H1 (cell line): ENCODE results near the gene TMEM185B. TPM values are rescaled to one million over a fixed set of nuclear protein-coding genes. Genes with fewer than 3 reads are reported as not detected.

Experiments
- CTCF ChIA-PET: fragments of 300-600 bp; sonication (Branson Sonifier 250); formaldehyde crosslinking; loops from one replicate; lab custom pipeline; 2021; ENCODE audit not compliant: partially characterized antibody; lab: Charles Lee
- POLR2A ChIA-PET: fragments of 300-600 bp; sonication (Branson Sonifier 250); formaldehyde crosslinking; loops from one replicate; lab custom pipeline; 2021; ENCODE audit warnings: inconsistent platforms; ENCODE audit not compliant: partially characterized antibody; lab: Charles Lee
- DNase-seq, 2 experiments: peaks; one replicate each; pipeline versions ENCODE4 v3.0.0 to v3.0.0-alpha.2; 2010 to 2022; ENCODE audit warnings: low spot score in 2 of 2, low read depth in 1 of 2, mixed read lengths in 1 of 2
- FAIRE-seq: peaks from 2 replicates; lab custom pipeline; 2011; peaks lifted over from hg19 to GRCh38; lab: Jason Lieb, UNC
- H2AFZ ChIP-seq: 2 replicates; pipeline ENCODE4 v1.8.1; 2012; ENCODE audit warnings: low read length, inconsistent platforms
- H2AK5ac ChIP-seq: 2 replicates; pipeline ENCODE4 v1.6.1; 2013; ENCODE audit warnings: low read depth, low read length
- H2BK120ac ChIP-seq: replicated peaks from 2 replicates; pipeline ENCODE3; 2013; ENCODE audit warnings: low read depth, low read length, inconsistent platforms
- H2BK12ac ChIP-seq: 2 replicates; pipeline ENCODE4 v1.6.1; 2013; ENCODE audit warnings: low read depth, low read length
- H2BK15ac ChIP-seq: 2 replicates; pipeline ENCODE4 v1.6.1; 2013; ENCODE audit warnings: low read length
- H2BK20ac ChIP-seq: 2 replicates; pipeline ENCODE4 v1.6.1; 2013; ENCODE audit warnings: low read length
- H2BK5ac ChIP-seq: 2 replicates; pipeline ENCODE4 v1.6.1; 2013; ENCODE audit warnings: low read depth, low read length
- H3K14ac ChIP-seq: 2 replicates; pipeline ENCODE4 v1.6.1; 2013; ENCODE audit warnings: inconsistent platforms; ENCODE audit not compliant: insufficient read length
- H3K18ac ChIP-seq: 2 replicates; pipeline ENCODE4 v1.6.1; 2013; ENCODE audit warnings: low read length; ENCODE audit errors: extremely low read depth
- H3K23ac ChIP-seq: 2 replicates; pipeline ENCODE4 v1.6.1; 2013; ENCODE audit warnings: inconsistent platforms; ENCODE audit not compliant: insufficient read length
- H3K23me2 ChIP-seq: 2 replicates; pipeline ENCODE4 v1.6.1; 2013; ENCODE audit warnings: low read depth, low read length
- H3K27ac ChIP-seq: 2 replicates; pipeline ENCODE4 v1.6.1; 2011; ENCODE audit warnings: low read depth, low read length, inconsistent platforms
- H3K27me3 ChIP-seq, 4 experiments: replicated peaks in 1 of 4; 1 replicate in 1 of 4; 2 replicates in 3 of 4; pipeline versions ENCODE4 v1.6.1 to v1.8.1; 2011 to 2013; ENCODE audit warnings: low read length in 3 of 4, mild to moderate bottlenecking in 3 of 4, inconsistent platforms in 2 of 4, mixed read lengths in 2 of 4, moderate library complexity in 1 of 4; ENCODE audit not compliant: control insufficient read depth in 3 of 4, insufficient read depth in 3 of 4; ENCODE audit errors: extremely low read depth in 1 of 4
- H3K36me3 ChIP-seq, 4 experiments: 2 replicates each; pipeline versions ENCODE4 v1.6.1 to v1.8.1; 2011 to 2013; ENCODE audit warnings: mild to moderate bottlenecking in 4 of 4, low read length in 3 of 4, moderate library complexity in 2 of 4, control low read depth in 1 of 4, inconsistent platforms in 1 of 4; ENCODE audit not compliant: insufficient read depth in 4 of 4, control insufficient read depth in 2 of 4
- H3K4ac ChIP-seq: replicated peaks from 2 replicates; pipeline ENCODE3; 2013; ENCODE audit warnings: low read length, low read depth, mixed read lengths, inconsistent platforms; ENCODE audit not compliant: insufficient read length
- H3K4me1 ChIP-seq, 4 experiments: replicated peaks in 1 of 4; 1 replicate in 1 of 4; 2 replicates in 3 of 4; pipeline versions ENCODE4 v1.6.1 to v1.8.1; 2011 to 2013; ENCODE audit warnings: low read length in 3 of 4, inconsistent platforms in 2 of 4, mixed read lengths in 1 of 4; ENCODE audit not compliant: insufficient read depth in 4 of 4, control insufficient read depth in 3 of 4
- H3K4me2 ChIP-seq, 2 experiments: 2 replicates each; pipeline versions ENCODE4 v1.6.1 to v1.8.1; 2011 to 2013; ENCODE audit warnings: low read depth in 2 of 2, low read length in 2 of 2, control low read depth in 1 of 2, inconsistent platforms in 1 of 2, mild to moderate bottlenecking in 1 of 2; ENCODE audit not compliant: insufficient read depth in 1 of 2
- H3K4me3 ChIP-seq, 4 experiments: fragments of 200-600, 300-600 bp in 1 of 4; sonication (generic), shearing (Covaris generic), sonication (Bioruptor Twin) in 1 of 4; 2 replicates each; pipeline versions ENCODE4 v1.5.1 to v1.8.1; 2011 to 2016; ENCODE audit warnings: low read length in 4 of 4, low read depth in 3 of 4, control low read depth in 2 of 4, inconsistent platforms in 2 of 4, mild to moderate bottlenecking in 2 of 4, mixed read lengths in 1 of 4, moderate library complexity in 1 of 4; ENCODE audit not compliant: insufficient read depth in 2 of 4; ENCODE audit errors: extremely low read depth in 1 of 4
- H3K56ac ChIP-seq: replicated peaks from 2 replicates; pipeline ENCODE3; 2013; ENCODE audit warnings: low read depth, mild to moderate bottlenecking, mixed read lengths, low read length, inconsistent platforms; ENCODE audit not compliant: insufficient read length
- H3K79me1 ChIP-seq: 2 replicates; pipeline ENCODE4 v1.6.1; 2013; ENCODE audit warnings: low read depth, low read length, control low read depth
- H3K79me2 ChIP-seq, 2 experiments: 2 replicates each; pipeline versions ENCODE4 v1.6.1 to v1.8.1; 2012 to 2013; ENCODE audit warnings: low read length in 2 of 2, mild to moderate bottlenecking in 2 of 2, inconsistent platforms in 1 of 2; ENCODE audit not compliant: insufficient read depth in 2 of 2, control insufficient read depth in 1 of 2
- H3K9ac ChIP-seq, 4 experiments: replicated peaks in 1 of 4; 1 replicate in 1 of 4; 2 replicates in 3 of 4; pipeline versions ENCODE4 v1.6.1 to v1.8.1; 2011 to 2013; ENCODE audit warnings: low read depth in 3 of 4, low read length in 3 of 4, control low read depth in 2 of 4, mild to moderate bottlenecking in 2 of 4, moderate library complexity in 2 of 4, inconsistent platforms in 1 of 4; ENCODE audit errors: extremely low read depth in 1 of 4
- H3K9me3 ChIP-seq, 2 experiments: 2 replicates each; pipeline versions ENCODE4 v1.6.1 to v1.8.1; 2012 to 2013; ENCODE audit warnings: mild to moderate bottlenecking in 2 of 2, moderate library complexity in 2 of 2, control low read depth in 1 of 2, inconsistent platforms in 1 of 2, low read depth in 1 of 2, low read length in 1 of 2, mixed read lengths in 1 of 2; ENCODE audit not compliant: insufficient read depth in 2 of 2
- H4K20me1 ChIP-seq, 2 experiments: replicated peaks in 1 of 2; 2 replicates each; pipeline versions ENCODE3 to v1.8.1; 2011 to 2013; ENCODE audit warnings: inconsistent platforms in 2 of 2, low read length in 2 of 2, mild to moderate bottlenecking in 1 of 2; ENCODE audit not compliant: insufficient read depth in 2 of 2, control insufficient read depth in 1 of 2
- H4K5ac ChIP-seq: 2 replicates; pipeline ENCODE4 v1.6.1; 2013; ENCODE audit warnings: low read length, low read depth, mixed read lengths, inconsistent platforms; ENCODE audit not compliant: insufficient read length
- H4K8ac ChIP-seq: 2 replicates; pipeline ENCODE4 v1.8.0; 2013; ENCODE audit warnings: mild to moderate bottlenecking, moderate library complexity, low read length, inconsistent platforms; ENCODE audit not compliant: insufficient read depth; ENCODE audit errors: extremely low read depth
- H4K91ac ChIP-seq: replicated peaks from 2 replicates; pipeline ENCODE3; 2013; ENCODE audit warnings: low read length, mixed read lengths, inconsistent platforms; ENCODE audit not compliant: insufficient read length
- MAX ChIP-seq: IDR thresholded peaks from 2 replicates; pipeline ENCODE4 v1.6.1; 2012; ENCODE audit warnings: inconsistent platforms
- RXRA ChIP-seq: IDR thresholded peaks from 2 replicates; pipeline ENCODE4 v1.6.1; 2011; ENCODE audit warnings: low read depth, mild to moderate bottlenecking, low read length, moderate library complexity; ENCODE audit not compliant: insufficient read depth
- WGBS, 2 experiments: shearing (Covaris generic) in 1 of 2; methylation state at CpG; one replicate each; pipeline versions ENCODE4 v1.1.6 to v1.1.7; 2013 to 2015; ENCODE audit warnings: low lambda C conversion rate in 2 of 2, mixed read lengths in 2 of 2, inconsistent platforms in 1 of 2, low coverage in 1 of 2, missing lambda C conversion rate in 1 of 2; ENCODE audit not compliant: insufficient replicate concordance in 2 of 2, insufficient coverage in 1 of 2, insufficient read length in 1 of 2; ENCODE audit errors: extremely low coverage in 1 of 2, missing lambda C conversion rate in 1 of 2; 5-methylcytosine and 5-hydroxymethylcytosine counted together
- polyA plus RNA-seq, 7 experiments: library from polyadenylated mRNA; depleted of rRNA in 3 of 7; stranded (reverse) in 5 of 7; unstranded in 2 of 7; fragments of >200 nt in 5 of 7; fragments of 200-250 nt in 2 of 7; gene quantifications; 1 replicate in 5 of 7; 2 replicates in 1 of 7; 4 replicates in 1 of 7; pipeline versions ENCODE4 v1.2.1 to v1.2.3, GENCODE V29; 2011 to 2013; ENCODE audit warnings: missing spikeins in 2 of 7, mixed read lengths in 2 of 7
- total RNA-seq: library from RNA; stranded (reverse); fragmentation: NEBNext Ultra II Directional; extraction: Animal tissue kit (Norgen Biotek cat#: 25700); gene quantifications from 2 replicates; pipeline ENCODE4 v1.2.1, GENCODE V29; 2021

Gene TMEM185B
- total and polyA plus RNA-seq, 2 of the 8 experiments (the other 6 are each of a cell fraction or from before 2014, with no cell fraction given): 13.5 to 14.0 TPM

GRCh38 chr2:120209427-120210269 lies 13.6 kb downstream of the TMEM185B start:
- Histone ChIP-seq H2BK20ac (no peak overlapping the region), H4K8ac (no peak overlapping the region), H3K18ac (no peak overlapping the region; the same call in 1 of the 2 replicates), H3K36me3 (no peaks in the 10 kb centered on the region), H3K9ac (no peak overlapping the region), H2AK5ac (no peak overlapping the region; the same call in 1 of the 2 replicates), H3K4me3 (no peak overlapping the region), H2AFZ (no peak overlapping the region), H2BK12ac (0 out of 2 replicates have a peak overlapping the region, but pooled peaks have one; percentile 50), H3K27me3 (no peaks in the 10 kb centered on the region; a peak in 1 of 7 replicates), H3K56ac (no peak overlapping the region), H3K4ac (no peak overlapping the region), H4K5ac (no peak overlapping the region), H3K23ac (no peak overlapping the region), H3K4me2 (no peak overlapping the region), H4K20me1 (peaks cover 0 to 2% of the 10 kb centered on the region in 2 experiments), H3K79me1 (no peaks in the 10 kb centered on the region), H3K14ac (no peak overlapping the region), H2BK5ac (no peak overlapping the region), H3K4me1 (no peaks in the 10 kb centered on the region), H4K91ac (no peak overlapping the region), H3K9me3 (no peaks in the 10 kb centered on the region), H2BK120ac (no peak overlapping the region), H3K27ac (no peak overlapping the region), H2BK15ac (no peak overlapping the region), H3K23me2 (no peaks in the 10 kb centered on the region), H3K79me2 (no peaks in the 10 kb centered on the region)
- CTCF ChIA-PET: interaction anchor here (0.6 to 4.3 kb wide), 6 partner anchors 8 to 234 kb away, joined by 3 to 33 read pairs (median 8); no protein-coding TSS in a partner anchor
- FAIRE-seq: no peak
- 88% methylated on average over 12 of the region's 12 CpGs; no CpG with 5 or more reads in 1 of the 2 experiments for WGBS, 2 experiments
- POLR2A ChIA-PET: interaction anchor here (1.4 kb wide), 1 partner anchor 88 kb away, joined by 3 read pairs; no protein-coding TSS in a partner anchor
- no peak for DNase-seq
- TF ChIP-seq MAX (0 out of 2 replicates have a peak, but pooled peaks have one; percentile 11), RXRA (no peak)
- TF ChIP-seq, all 59 proteins: peak for 1
